ENCODE measurements around the gene NCOA7. TPM values are rescaled to one million over a fixed set of nuclear protein-coding genes. Genes with fewer than 3 reads are reported as not detected.

Gene NCOA7
- total RNA-seq, 4 donors from 2014 or later: 9.0 to 36.2 (median 21.8) TPM

DNA sequence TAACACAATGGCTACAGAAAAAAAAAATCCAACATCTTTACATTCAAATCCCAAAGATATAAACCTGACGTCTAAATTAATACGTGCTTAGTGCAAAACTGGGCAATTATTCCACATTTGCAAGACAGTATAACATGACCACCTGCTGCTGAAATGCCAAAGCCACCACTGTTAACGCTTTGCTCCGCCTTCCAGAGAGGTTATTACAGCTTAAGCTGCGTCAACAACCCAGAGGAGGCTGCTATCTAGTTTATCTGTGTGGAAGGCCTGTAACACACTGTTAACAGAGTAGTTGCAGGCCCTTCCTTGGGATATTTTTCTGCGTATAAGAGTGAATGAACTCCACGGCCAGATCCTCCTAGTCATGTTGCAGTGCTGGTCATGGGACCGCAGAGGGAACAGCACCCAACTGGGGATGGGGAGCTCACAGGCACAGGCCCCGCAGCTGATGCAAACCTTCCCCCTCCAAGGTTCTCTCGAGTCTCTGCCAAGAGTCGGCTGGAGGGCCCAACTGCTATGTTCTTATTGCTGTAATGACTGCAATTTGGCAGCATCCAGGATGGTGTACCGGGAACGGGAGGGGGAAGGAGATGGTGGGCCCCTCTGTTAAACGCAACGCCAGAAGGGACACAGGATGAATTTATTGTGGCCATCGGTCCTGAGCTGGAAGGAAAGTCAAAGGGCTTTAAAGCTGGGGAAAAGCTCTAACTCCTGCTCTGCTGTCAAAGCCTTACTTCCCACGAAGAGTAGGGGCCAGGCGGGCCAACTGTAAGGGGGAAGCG, 993 bp upstream of the NCOA7 start:
- 23 to 27% methylated on average over 18 to 19 of the region's 19 CpGs for WGBS, 2 donors
- Histone ChIP-seq H3K9me3 (no peaks in the 10 kb centered on the region), H3K4me1 (peaks cover 8 to 17% of the 10 kb centered on the region in 2 donors), H3K4me3 (replicated peaks in 1 of 3) (peak overlapping the region; percentile 64 to 71 (median 64)), H3K36me3 (no peaks in the 10 kb centered on the region), H3K27ac (peak overlapping the region; percentile 90 to 99 (median 97)), H3K27me3 (no peaks in the 10 kb centered on the region)
- TF ChIP-seq POLR2A (IDR thresholded peaks at IDR 0.05): peak in 1 of 2 donors; percentile 10
- TF ChIP-seq, protein P1, sequence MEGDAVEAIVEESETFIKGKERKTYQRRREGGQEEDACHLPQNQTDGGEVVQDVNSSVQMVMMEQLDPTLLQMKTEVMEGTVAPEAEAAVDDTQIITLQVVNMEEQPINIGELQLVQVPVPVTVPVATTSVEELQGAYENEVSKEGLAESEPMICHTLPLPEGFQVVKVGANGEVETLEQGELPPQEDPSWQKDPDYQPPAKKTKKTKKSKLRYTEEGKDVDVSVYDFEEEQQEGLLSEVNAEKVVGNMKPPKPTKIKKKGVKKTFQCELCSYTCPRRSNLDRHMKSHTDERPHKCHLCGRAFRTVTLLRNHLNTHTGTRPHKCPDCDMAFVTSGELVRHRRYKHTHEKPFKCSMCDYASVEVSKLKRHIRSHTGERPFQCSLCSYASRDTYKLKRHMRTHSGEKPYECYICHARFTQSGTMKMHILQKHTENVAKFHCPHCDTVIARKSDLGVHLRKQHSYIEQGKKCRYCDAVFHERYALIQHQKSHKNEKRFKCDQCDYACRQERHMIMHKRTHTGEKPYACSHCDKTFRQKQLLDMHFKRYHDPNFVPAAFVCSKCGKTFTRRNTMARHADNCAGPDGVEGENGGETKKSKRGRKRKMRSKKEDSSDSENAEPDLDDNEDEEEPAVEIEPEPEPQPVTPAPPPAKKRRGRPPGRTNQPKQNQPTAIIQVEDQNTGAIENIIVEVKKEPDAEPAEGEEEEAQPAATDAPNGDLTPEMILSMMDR (IDR thresholded peaks at IDR 0.05): no peak
- intact Hi-C loops (cut with DNase I): loop anchor here (10.0 kb wide), 1 partner anchor 165 kb away; the partner anchor contains the start of gene HINT3
- DNase-seq: peak; percentile 43 to 51

DNA sequence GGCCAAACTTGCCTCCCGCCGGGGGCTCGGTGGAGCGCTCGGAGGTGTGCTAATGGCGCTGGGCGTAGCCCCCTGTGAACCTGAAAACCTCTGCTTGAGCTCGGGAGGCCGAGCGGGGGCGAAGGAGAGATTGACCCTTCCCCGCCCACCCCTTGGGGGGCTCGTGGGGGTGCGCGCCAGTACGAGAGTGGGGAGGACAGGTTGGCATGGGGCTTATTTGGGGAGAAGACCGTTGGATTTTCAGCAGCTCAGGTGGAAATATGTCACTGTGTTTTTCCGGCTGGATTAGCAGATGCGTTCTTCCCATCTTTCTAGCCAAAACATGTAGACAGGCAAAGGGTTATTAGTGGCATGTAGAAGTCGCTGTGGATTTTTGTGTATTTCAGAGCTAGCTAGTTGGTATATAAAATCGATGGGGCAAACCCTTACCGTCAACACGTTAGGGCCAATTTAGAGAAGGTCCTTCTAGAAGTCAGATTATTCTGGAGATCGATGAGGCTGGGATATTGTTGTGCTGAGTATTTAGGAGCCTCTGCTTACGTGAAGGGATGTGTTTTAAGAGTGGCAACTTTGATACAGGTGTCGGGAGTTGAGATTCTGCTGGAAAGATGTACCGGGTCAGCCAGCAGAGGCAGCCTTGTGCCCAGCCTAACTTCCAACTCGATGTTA, 525 bp downstream of the NCOA7 start:
- DNase-seq: peak; percentile 39 to 40
- 0% methylated on average over 12 to 18 of the region's 28 CpGs for WGBS, 2 donors
- peak in 1 of 2 donors; percentile 13 for TF ChIP-seq POLR2A (IDR thresholded peaks at IDR 0.05)
- TF ChIP-seq, protein P1 (IDR thresholded peaks at IDR 0.05): peak; percentile 19 to 60 (median 34)
- peak overlapping the region; percentile 90 to 99 (median 97) for H3K27ac ChIP-seq
- H3K27me3 ChIP-seq: no peaks in the 10 kb centered on the region
- intact Hi-C loops (cut with DNase I): no loop called here
- H3K36me3 ChIP-seq: no peaks in the 10 kb centered on the region
- H3K4me3 ChIP-seq (replicated peaks in 1 of 3): peak overlapping the region; percentile 64 to 71 (median 64)
- H3K9me3 ChIP-seq: no peaks in the 10 kb centered on the region
- H3K4me1 ChIP-seq: peaks cover 8 to 17% of the 10 kb centered on the region in 2 donors

DNA sequence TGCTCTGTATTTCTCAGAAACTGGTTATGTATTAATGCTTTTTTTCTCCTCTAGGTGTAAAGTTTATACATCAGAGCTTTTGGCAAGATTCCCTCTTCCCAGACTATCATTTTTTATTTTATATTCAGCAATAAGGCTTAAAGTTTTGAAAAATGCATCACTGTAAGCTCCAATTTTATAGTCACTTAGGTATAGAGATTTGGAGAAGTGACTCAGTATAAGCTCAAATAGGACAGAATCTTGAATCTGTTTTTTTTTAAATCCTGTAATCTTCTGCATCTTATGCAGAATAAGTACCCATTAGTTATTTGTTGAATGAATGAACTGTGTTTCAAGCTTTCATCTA, 1.0 kb downstream of the NCOA7 start:
- intact Hi-C loops (cut with DNase I): no loop called here
- peaks cover 8 to 17% of the 10 kb centered on the region in 2 donors for H3K4me1 ChIP-seq
- H3K9me3 ChIP-seq: no peaks in the 10 kb centered on the region

DNA sequence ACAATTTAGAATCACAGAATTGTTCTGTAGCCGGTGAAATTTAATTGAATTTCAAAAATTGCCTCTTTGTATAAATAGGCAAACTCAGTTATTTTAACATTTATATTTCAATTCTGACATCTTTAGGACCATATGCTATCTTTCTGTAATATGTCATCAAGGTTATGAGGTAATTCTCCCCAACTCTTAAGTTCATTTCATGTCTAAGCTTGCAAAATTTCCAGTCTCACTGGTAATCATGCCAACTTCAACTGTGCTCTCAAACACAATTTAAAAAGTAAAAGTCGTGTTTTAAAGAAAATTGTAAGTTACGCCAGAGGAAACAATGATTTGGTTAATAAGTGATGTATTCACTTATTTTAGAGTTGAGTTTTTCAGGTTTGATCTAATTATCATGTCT, 1.4 kb downstream of the NCOA7 start:
- H3K9me3 ChIP-seq: no peaks in the 10 kb centered on the region
- peak overlapping the region in 1 of 3 donors; percentile 64 for H3K4me3 ChIP-seq (replicated peaks in 1 of 3)
- no peaks in the 10 kb centered on the region for H3K27me3 ChIP-seq
- DNase-seq: no peak
- H3K36me3 ChIP-seq: no peaks in the 10 kb centered on the region
- 71 to 72% methylated on average over 3 of the region's 3 CpGs for WGBS, 2 donors
- no peak for TF ChIP-seq POLR2A (IDR thresholded peaks at IDR 0.05)
- TF ChIP-seq, protein P1 (IDR thresholded peaks at IDR 0.05): no peak
- intact Hi-C loops (cut with DNase I): no loop called here
- peaks cover 9 to 21% of the 10 kb centered on the region in 2 donors for H3K4me1 ChIP-seq
- H3K27ac ChIP-seq: peak overlapping the region in 1 of 3 donors; percentile 90

More for the DNA sequence above, 1.0 kb downstream of the NCOA7 start:
- Histone ChIP-seq H3K27me3 (no peaks in the 10 kb centered on the region), H3K4me3 (replicated peaks in 1 of 3) (peak overlapping the region in 1 of 3 donors; percentile 64), H3K27ac (peak overlapping the region in 2 of 3 donors; percentile 90 to 99), H3K36me3 (no peaks in the 10 kb centered on the region)
- DNase-seq: no peak
- no peak for TF ChIP-seq POLR2A (IDR thresholded peaks at IDR 0.05)
- TF ChIP-seq, protein P1 (IDR thresholded peaks at IDR 0.05): no peak

DNA sequence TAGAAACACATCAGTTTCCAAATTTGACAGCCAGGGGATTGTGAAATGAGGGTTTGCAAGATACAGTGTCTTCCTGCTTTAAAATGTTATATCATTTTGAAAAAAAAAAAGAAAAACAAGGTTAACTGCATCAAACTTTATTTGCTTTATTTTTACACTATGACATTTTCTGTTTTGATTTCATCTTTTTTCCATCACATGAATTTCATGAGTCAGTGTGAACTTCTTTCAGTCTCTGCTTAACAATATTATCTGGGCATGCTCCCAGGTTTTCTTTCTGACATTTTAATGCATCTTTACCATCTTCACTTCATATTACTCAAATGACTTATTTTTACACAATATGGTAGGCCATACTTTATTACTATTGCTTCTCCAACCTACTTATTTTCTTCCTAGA, 1.9 kb downstream of the NCOA7 start:
- no peaks in the 10 kb centered on the region for H3K27me3 ChIP-seq
- intact Hi-C loops (cut with DNase I): no loop called here
- peak overlapping the region in 1 of 3 donors; percentile 90 for H3K27ac ChIP-seq
- no peaks in the 10 kb centered on the region for H3K9me3 ChIP-seq
- TF ChIP-seq, protein P1 (IDR thresholded peaks at IDR 0.05): no peak
- DNase-seq: no peak
- H3K4me1 ChIP-seq: peaks cover 14 to 26% of the 10 kb centered on the region in 2 donors
- no peak overlapping the region for H3K4me3 ChIP-seq (replicated peaks in 1 of 3)
- no peaks in the 10 kb centered on the region for H3K36me3 ChIP-seq

Data from thyroid gland (tissue), 4 donors.